NK-92 (cell line): Measurements from ENCODE around the gene MALT1.
"Not testable (repeated sequence)": the region's sequence is repeated elsewhere in the genome, so short reads cannot be mapped to it uniquely, and the experiment has no call there.

Experiments used
- DNase-seq: peaks from one replicate; lab custom pipeline; 2025; ENCODE audit not compliant: unreplicated experiment; lab: John Stamatoyannopoulos, UW

MALT1 gene, protein sequence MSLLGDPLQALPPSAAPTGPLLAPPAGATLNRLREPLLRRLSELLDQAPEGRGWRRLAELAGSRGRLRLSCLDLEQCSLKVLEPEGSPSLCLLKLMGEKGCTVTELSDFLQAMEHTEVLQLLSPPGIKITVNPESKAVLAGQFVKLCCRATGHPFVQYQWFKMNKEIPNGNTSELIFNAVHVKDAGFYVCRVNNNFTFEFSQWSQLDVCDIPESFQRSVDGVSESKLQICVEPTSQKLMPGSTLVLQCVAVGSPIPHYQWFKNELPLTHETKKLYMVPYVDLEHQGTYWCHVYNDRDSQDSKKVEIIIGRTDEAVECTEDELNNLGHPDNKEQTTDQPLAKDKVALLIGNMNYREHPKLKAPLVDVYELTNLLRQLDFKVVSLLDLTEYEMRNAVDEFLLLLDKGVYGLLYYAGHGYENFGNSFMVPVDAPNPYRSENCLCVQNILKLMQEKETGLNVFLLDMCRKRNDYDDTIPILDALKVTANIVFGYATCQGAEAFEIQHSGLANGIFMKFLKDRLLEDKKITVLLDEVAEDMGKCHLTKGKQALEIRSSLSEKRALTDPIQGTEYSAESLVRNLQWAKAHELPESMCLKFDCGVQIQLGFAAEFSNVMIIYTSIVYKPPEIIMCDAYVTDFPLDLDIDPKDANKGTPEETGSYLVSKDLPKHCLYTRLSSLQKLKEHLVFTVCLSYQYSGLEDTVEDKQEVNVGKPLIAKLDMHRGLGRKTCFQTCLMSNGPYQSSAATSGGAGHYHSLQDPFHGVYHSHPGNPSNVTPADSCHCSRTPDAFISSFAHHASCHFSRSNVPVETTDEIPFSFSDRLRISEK

DNA sequence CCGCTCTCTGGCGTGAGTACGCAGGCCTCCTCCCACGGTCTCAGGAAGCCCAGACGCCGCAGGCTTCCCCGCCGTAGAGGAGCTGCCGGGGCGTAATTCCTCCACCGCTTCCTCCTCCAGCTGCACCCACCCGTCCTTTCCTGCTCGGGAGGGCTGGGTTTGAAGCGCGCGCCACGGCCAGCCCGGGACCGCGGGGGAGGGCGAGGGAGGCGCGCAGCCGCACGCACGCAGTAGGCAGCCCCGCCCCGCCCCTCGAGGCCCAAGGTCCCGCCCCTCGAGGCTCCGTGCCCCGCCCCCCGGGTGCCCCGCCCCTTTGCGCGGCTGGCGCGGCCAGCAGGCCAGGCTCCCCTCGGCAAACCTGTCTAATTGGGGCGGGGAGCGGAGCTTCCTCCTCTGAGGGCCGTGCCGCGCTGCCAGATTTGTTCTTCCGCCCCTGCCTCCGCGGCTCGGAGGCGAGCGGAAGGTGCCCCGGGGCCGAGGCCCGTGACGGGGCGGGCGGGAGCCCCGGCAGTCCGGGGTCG lies at the start of gene MALT1:
TSS of gene MALT1 (plus strand) at position 355 of the 521 bp plus-strand sequence. CDS start 179 bp downstream, outside the sequence.
- DNase-seq: peak; percentile 60

DNA sequence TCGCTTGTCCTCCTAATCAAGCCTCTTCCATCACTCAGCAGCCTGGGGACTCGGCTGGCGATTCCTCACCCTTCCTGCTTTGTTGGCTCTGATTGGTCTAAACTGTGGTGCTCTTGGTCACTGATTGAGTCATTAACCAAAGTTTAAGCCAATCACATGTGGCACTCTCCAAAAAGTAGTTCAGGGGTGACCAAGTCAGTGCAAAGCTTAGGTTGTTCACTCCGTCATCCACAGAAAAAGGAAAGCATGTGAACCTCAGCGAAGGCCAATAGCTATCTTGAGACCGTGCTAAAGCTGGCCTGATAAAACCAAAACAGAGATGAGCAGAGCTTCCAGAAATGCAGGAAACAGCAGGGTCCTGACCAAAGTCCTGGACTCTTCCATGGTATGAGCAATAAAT lies 47.3 kb upstream of the MALT1 start:
- DNase-seq: no peak

DNA sequence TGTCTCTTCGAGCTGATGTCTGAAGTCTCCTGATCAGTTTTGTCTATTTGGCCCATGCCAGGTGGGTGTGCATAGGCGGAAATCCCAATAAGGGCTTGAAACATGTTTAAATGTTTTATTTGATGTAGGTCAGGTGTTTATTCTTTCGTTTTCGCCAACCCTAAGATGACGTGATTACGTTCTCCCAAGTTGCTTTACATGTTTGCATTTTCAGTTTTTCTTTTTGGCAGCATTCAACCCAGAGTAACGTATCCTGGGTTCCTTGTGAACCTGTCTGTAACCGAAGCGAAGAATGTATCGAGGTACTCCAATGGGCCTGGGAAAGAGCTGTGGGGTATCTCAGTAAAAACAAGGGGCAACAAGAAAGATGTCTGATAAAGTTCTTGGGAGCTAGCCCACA lies 45.4 kb upstream of the MALT1 start:
- no peak for DNase-seq

DNA sequence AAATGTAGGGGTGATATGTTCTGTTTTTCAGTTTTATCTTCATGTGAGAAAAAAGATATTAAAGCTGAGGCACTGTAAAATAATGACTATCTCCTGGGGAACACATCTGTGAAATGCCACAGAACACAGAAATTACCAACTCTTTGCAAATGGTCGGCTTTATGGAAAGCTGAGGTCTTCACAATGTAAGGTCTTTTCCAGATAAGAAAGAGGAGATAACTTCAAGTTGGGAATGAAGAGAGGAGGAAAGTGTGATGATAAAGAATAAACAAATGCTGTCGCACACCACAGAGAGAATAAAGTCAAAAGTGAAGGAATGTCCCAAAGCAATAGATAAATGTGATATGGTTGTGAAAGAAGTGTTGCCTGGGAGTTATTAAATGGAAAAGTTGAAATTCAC lies 41.2 kb upstream of the MALT1 start:
- no peak for DNase-seq

DNA sequence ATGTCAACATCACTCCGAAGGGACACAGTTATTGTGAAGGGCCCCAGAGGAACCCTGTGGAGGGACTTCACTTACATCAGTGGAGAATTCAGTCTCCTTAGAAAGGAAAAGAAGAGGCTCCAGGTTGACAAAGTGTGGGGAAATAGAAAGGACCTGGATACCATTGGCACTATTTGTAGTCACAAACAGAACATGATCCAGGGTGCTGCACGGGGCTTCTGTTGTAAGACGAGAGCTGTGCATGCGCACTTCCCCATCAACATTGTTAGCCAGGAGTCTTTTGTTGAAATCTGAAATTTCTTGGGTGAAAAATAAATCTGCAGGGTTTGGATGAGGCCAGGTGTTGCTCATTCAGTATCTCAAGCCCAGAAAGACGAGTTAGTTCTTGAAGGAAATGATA lies 40.0 kb upstream of the MALT1 start:
- DNase-seq: no peak

DNA sequence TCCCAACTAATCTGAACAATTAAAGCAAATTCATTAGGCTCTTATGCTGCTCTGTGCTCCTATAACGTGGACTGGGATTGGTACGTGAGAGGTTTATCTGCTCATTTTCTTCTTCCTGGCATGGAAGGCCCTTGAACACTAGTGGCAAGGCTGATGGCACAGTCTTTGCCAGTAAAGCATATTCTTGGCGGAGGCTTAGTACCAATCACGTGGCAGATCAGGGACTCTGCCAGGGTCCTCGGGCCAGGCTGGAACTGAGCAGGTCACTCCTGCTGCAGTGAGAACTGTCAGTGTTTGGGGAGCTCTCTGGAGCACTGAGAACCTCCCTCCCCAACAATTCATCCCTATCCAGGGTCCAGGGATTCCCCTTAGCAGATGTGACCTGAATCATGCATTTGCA lies 38.7 kb upstream of the MALT1 start:
- DNase-seq: no peak

DNA sequence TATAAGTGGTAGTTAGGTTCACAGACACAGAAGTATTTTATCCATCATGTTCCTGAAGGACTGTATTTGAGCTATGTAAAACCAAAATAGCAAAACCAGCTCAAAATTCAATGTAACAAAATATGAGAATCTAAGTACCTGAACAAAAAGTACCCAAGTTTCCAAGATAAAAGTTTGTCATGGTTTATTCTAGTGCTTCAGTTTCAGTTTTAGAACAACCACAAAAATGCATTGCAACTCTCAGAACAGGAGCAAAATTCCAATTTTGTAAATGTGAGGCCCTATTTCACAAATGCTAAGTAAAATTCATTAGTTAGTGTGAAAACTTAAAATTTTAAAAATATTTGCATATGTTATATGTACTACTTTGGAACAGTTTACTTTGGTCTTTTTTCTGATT lies 37.4 kb upstream of the MALT1 start:
- no peak for DNase-seq

DNA sequence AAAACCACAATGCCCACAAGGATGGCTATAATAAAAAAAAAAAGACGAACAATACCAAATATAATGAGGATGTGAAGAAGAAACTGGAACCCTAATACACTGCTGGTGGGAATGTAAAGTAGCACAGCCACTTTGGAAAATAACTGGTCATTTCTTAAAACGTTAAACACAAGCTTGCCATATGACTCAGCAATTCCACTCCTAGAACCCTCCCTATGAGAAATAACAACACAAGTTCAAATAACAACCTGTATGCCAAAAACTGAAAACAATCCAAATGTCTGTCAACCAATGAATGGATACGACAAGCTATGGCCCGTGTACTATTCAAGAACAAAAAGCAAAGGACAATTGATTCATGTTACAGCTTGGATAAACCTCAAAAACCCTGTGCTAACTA lies 35.4 kb upstream of the MALT1 start:
- no peak for DNase-seq

DNA sequence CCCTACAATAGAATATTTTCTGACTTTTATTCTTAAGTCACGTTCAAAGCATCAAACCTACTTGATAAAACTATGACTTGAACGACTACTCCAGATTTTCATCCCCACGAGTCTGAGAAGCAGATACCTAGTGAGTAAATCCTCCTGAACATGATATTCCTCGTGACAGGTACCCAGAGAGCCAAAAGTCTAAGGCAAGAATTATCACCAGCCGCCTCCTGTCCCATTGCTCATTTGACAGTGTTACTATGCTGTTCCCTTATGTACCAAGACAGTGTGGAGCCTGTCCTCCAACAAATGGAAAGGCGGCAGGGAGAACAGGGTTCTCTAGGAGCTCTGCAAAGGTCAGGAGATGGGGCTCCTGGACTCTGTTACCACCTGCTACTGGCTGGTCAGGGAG lies 34.1 kb upstream of the MALT1 start:
- DNase-seq: no peak

DNA sequence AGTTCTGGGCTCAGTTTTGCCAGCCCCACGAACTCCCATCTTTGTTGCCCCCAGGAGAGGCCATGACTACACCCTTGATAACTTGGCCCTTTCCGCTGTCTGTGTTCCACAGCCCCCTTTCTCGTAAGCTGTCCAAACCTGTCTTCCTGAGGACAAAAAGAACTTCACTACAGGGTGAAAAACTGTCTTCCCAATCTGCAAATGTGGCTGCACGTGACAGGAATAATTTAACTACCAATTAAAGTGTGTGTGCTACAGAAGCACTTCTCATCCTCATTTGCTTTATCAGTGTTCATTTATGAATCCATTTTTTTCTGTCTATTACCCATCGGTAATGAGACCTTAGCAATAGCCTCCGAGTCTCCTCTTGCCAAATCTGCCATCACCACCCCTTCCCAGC lies 33.3 kb upstream of the MALT1 start:
- DNase-seq: no peak

DNA sequence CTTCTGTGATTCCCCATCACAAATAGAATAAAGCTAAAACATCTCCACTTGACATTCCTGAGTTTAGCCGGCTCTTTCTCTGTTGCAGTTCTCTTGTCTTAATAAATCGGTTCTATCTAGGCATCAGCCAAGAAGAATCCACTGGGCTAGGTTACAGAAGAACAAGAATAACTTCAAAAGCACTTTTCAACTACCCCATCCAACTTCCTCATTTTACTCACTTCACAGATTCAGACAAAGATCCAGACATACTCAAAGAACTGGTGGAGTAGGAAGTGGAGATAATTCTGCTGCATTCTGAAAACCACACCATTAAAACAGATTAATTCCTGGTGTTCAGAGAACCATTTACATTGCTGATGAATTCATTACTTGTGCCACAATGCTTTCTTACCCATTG lies 32.8 kb upstream of the MALT1 start:
- no peak for DNase-seq

DNA sequence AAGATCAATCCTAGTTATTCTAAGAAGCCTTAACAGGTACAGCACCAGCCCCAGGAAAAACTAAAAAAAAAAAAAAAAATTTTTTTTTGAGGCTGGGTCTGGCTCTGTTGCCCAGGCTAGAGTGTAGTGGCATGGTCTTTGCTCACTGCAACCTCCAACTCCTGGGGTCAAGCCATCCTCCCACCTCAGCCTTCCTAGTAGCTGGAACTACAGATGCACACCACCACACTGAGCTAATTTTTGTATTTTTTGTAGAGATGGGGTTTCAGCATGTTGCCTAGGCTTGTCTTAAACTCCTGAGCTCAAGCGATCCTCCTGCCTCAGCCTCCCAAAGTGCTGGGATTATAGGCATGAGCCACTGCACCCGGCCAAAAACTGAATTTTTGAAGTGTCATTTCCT lies 32.0 kb upstream of the MALT1 start:
- DNase-seq: no peak

DNA sequence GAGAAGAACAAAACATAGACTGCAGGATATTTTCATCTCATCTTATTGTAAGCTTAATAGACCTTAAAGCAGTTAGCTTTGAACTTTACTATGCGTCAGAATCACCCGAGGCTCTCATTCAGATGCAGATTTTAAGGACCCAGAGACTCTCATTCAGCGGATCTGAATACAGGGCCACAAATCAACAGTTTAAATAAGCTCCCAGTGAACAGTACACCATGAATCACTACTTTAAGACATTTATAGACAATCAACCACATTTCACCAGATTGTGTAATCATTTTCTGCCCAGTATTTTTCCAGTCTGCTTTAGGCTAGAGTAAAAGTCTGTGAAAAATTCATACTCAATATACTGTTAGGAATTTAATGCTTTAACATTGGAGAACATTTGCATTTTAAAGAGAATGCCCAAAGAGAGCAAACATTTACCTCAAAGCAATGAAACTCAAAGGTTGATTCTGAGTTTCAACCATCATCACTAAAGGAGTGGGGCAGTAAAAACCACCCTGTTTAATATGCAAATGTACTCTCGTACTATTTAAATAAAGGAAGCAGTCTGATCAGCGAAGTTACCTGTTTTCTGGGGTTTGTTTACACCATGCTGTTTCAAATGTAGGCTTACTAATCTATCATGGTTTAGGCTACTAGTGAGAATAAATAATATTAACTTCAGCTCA lies 31.4 kb upstream of the MALT1 start:
- no peak for DNase-seq

DNA sequence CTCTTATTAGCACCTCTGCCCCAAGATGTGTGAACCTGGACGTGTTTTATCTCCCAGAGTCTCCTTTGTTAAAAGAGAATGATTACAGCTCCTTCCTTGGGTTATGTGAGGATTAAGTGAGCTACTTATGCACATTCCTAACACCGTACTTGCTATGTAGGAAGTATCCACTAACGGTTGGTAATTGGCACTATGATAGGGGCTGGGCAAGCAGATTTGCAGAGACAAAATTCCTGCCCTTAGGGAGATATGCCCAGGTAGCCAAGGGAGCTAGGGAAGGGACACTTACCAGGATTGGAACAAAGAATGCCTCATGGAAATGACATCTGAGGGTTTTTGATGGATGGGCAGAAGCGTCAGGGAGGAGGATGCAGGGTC lies 30.8 kb upstream of the MALT1 start:
- no peak for DNase-seq

DNA sequence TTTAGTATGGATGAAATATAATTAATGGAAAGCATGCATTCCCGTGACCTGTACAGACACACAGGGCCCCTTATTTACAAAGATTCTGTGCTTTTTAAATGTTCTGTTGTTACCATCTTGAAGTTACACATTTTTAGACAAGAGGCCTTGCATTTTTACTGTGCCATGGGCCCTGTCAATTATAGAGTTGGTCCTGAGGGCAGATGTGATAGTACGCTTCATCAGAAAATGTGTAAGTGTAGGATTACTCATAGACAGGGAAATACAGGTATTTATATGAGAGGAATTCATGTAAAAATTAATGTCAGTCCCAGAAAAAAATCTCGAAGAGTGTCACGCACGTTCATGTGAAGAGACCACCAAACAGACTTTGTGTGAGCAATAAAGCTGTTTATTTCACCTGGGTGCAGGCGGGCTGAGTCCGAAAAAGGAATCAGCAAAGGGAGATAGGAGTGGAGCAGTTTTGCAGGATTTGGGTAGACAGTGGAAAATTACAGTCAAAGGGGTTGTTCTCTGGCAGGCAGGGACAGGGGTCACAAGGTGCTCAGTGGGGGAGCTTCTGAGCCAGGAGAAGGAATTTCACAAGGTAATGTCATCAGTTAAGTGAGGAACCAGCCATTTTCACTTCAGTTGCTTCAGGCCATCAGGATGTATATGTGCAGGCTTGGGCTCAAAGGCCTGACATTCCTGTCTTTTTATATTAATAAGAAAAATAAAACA lies 30.2 kb upstream of the MALT1 start:
- no peak for DNase-seq

DNA sequence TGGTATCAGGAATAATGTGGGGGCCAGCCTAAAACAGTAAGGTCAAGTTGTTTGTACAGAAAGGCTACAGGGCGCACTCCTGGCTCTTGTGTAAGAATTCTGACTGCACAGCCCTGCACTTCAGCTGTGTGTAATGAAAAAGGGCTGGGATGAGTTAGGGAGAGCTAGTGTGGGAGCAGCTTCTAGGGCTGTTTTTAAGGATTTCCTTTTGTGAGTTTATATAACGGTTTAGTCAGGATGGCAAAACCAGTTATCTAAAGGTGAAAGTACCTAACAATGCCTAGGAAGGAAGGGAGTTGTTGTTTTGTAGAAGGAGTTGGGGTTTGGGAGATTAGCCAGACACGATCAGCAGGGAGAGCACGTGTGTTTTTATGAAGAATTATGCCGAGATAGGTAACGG lies 27.7 kb upstream of the MALT1 start:
- DNase-seq: not testable (repeated sequence)

DNA sequence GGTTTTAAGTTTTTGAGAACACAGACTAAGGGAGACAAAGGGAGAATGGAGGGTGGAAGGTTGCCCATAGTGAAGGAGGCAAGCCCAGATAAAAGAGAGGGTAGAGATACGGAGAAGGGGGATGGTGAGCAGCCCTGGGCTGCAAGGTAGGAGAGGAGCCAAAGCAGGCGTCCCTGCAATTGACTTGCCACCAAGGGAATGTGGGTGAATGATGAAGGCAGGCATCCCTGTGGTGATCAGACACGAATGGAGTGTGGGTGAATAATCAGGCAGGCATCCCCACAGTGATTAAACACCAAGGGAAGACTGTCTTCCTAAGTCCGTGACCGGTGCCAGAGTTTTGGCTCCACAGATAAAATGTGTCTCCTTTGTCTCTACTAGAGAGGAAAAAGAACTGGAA lies 25.9 kb upstream of the MALT1 start:
- no peak for DNase-seq

DNA sequence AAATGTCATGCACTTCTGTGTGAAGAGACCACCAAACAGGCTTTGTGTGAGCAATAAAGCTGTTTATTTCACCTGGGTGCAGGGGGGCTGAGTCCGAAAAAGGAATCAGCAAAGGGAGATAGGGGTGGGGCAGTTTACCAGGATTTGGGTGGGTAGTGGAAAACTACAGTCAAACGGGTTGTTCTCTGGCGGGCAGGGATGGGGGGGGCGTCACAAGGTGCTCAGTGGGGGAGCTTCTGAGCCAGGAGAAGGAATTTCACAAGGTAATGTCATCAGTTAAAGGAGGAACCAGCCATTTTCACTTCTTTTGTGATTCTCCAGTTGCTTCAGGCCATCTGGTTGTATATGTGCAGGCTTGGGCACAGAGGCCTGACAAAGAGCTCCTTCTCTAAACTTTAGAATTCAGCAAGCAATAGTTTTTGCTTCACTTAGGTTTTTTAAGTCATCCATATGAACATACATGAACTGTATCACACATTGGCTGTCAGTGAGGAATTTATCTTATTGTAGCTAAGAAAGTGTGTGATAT lies 24.9 kb upstream of the MALT1 start:
- no peak for DNase-seq

DNA sequence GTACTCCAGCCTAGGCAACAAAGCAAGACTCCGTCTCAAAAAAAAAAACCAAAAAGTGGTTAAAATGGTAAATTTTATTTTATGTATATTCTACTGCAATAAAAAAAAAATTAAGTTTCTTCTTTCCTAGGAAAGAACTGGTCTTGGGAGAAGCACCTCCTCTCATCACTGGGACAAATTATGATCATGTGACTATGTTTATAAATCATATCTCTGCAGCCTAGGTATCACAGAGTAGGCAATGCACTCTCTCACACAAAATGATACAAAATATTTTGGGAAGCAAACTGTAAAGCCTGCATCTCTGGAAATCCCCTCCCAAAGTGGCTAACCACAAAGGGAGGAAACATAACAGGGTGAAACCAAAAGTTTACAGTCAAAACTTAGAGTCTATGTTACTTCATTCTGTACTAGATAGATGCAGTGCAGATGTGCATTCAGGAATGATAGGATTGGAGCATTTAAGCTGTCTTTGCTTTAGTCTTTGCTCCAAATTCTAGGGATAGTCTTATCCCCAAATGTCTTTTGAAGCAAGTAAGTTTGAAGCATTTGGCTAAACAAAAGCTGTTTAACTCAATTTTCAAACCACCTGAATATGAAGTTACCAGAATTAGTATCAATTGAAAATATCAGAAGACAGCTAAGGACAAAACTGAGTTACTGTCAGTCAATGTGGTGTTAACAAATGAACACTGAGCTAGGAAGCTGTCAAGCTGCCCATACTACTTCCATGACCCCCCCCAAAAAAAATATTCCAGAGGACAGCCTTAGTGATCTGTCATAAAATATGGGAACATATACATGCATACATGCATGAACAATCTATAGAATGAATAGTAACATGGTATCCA lies 21.1 kb upstream of the MALT1 start:
- no peak for DNase-seq

DNA sequence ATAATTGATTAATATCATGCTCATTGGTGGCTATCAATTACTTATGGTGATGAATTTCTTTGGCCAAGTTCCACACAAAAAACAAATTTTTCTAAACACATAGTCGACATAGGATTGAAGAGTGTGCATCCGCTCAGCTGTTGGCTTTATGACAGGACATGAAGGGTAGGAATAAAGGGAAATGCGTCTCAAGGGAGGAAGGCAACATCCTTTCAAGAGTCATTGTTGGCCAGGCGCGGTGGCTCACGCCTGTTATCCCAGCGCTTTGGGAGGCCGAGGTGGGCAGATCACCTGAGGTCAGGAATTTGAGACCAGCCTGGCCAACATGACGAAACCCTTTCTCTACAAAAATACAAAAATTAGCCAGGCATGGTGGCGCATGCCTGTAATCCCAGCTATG lies 20.4 kb upstream of the MALT1 start:
- DNase-seq: not testable (repeated sequence)
